Hepatocyte (in vitro differentiated cells): ENCODE results near the gene PTPRQ.

Source experiments
- CTCF ChIP-seq: fragments of 200-600 bp; sonication (generic); IDR thresholded peaks from 2 replicates; pipeline ENCODE4 v1.5.1; 2016; ENCODE audit warnings: antibody characterized with exemption, mild to moderate bottlenecking; ENCODE audit not compliant: poor library complexity
- EZH2 ChIP-seq: fragments of 200-600 bp; sonication (generic); IDR thresholded peaks from 2 replicates; pipeline ENCODE4 v1.6.1; 2016; ENCODE audit warnings: antibody characterized with exemption, mild to moderate bottlenecking, borderline replicate concordance
- EZH2phosphoT487 ChIP-seq: fragments of 200-600 bp; sonication (generic); IDR thresholded peaks from one replicate; pipeline ENCODE4 v1.6.1; 2018; ENCODE audit warnings: antibody characterized with exemption, mild to moderate bottlenecking, low read depth, moderate library complexity; ENCODE audit not compliant: unreplicated experiment, severe bottlenecking

GRCh38 chr12:80655751-80656150, 211.7 kb downstream of the PTPRQ start:
- TF ChIP-seq CTCF (no peak), EZH2 (no peak), EZH2phosphoT487 (no peak)
